KG1 (cell line): ENCODE measurements around the gene WDR89.
"Not testable (repeated sequence)": the region's sequence is repeated elsewhere in the genome, so short reads cannot be mapped to it uniquely, and the experiment has no call there.

ENCODE experiments used
- DNase-seq: peaks from one replicate; lab custom pipeline; 2025; lab: John Stamatoyannopoulos, UW

WDR89 gene

GRCh38 chr14:63652406-63652805 is 10.7 kb upstream of the WDR89 start:
- no peak for DNase-seq

- no peak for DNase-seq
Observed at GRCh38 chr14:63650256-63650952, 8.7 kb upstream of the WDR89 start.

- no peak for DNase-seq
Observed at GRCh38 chr14:63647696-63648410, 6.2 kb upstream of the WDR89 start.

- no peak for DNase-seq
Observed at GRCh38 chr14:63644741-63645140, 3.1 kb upstream of the WDR89 start.

GRCh38 chr14:63642656-63643382 is 1.1 kb upstream of the WDR89 start:
- no peak for DNase-seq

GRCh38 chr14:63642229-63642611 is 549 bp upstream of the WDR89 start:
- peak; percentile 83 for DNase-seq

- no peak for DNase-seq
Observed at GRCh38 chr14:63638493-63638892, 3.2 kb downstream of the WDR89 start.

- not testable (repeated sequence) for DNase-seq
Observed at GRCh38 chr14:63636094-63636635, 5.5 kb downstream of the WDR89 start.

- no peak for DNase-seq
Observed at GRCh38 chr14:63633801-63634200, 7.9 kb downstream of the WDR89 start.

- no peak for DNase-seq
Observed at GRCh38 chr14:63632932-63633514, 8.6 kb downstream of the WDR89 start.

GRCh38 chr14:63624701-63625100 is 17.0 kb downstream of the WDR89 start:
- no peak for DNase-seq

GRCh38 chr14:63624203-63624602 is 17.5 kb downstream of the WDR89 start:
- DNase-seq, result no peak

GRCh38 chr14:63621975-63622374 is 19.7 kb downstream of the WDR89 start:
- DNase-seq, result not testable (repeated sequence)

GRCh38 chr14:63616015-63616414 is 25.7 kb downstream of the WDR89 start:
- no peak for DNase-seq

- no peak for DNase-seq
Observed at GRCh38 chr14:63614679-63615363, 26.9 kb downstream of the WDR89 start.

- no peak for DNase-seq
Observed at GRCh38 chr14:63611078-63611477, 30.6 kb downstream of the WDR89 start.

GRCh38 chr14:63605041-63605532 is 36.6 kb downstream of the WDR89 start:
- no peak for DNase-seq

GRCh38 chr14:63604626-63605025 is 37.0 kb downstream of the WDR89 start:
- no peak for DNase-seq

- DNase-seq, result no peak
Observed at GRCh38 chr14:63603749-63604277, 37.9 kb downstream of the WDR89 start.

GRCh38 chr14:63598807-63599206 is 42.9 kb downstream of the WDR89 start:
- DNase-seq, result no peak

- no peak for DNase-seq
Observed at GRCh38 chr14:63596998-63597658, 44.5 kb downstream of the WDR89 start.
